Right lobe of liver (tissue), 4 donors: Measurements from ENCODE around the gene CELSR1.

Source experiments
- CTCF ChIP-seq, 4 donors: fragments of 200-600 bp in 3 of 4; fragments of 450-650 bp in 1 of 4; IDR thresholded peaks; one replicate each; pipeline versions ENCODE4 v1.5.1 to v1.8.0; 2016 to 2022; ENCODE audit warnings: antibody characterized with exemption in 4 of 4, mild to moderate bottlenecking in 2 of 4
- POLR2A ChIP-seq: fragments of 450-650 bp; IDR thresholded peaks from one replicate; pipeline ENCODE4 v1.6.1; 2017; ENCODE audit warnings: antibody characterized with exemption, mild to moderate bottlenecking
- donor health status: DM: no; HTN: no; CAD: no.
- donor health status: DM: no; HTN: no; CAD: no.
- donor health status: DM: no; HTN: yes; CAD: no.

GRCh38 chr22:46579751-46580449 is 42.5 kb upstream of the CELSR1 start:
- no peak for TF ChIP-seq CTCF (IDR thresholded peaks at IDR 0.05)
- no peak for TF ChIP-seq POLR2A
